Measurements from ENCODE around the gene NRROS.

Gene NRROS

DNA sequence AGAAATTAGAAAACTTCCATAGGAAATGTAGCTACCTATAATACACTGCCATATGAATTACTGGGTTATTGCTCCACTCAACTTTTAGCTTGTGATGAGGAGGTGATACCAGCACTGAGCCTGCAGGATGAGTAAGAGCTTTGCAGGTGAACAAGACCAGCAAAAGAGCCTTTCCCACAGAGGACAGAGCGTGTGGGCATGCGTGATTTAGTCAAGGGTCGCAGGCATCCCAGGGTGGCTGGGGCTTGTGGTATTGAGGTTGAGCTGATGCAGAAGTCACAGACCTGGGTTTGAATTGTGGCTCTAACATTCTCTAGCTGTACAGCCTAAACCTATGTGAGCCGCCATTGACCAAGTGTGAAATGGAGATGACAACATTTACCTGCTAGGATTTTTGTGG lies 5.6 kb downstream of the NRROS start:
- H3K36me3 ChIP-seq (ENCODE audit: insufficient read depth, low read length): no peaks in the 10 kb centered on the region
- H3K4me3 ChIP-seq (ENCODE audit: low read length): no peak overlapping the region
- no peaks in the 10 kb centered on the region for H3K9me3 ChIP-seq (ENCODE audit: low read length)
- H3K27me3 ChIP-seq (ENCODE audit: insufficient read depth, low read length): no peaks in the 10 kb centered on the region
- no peaks in the 10 kb centered on the region for H3K4me1 ChIP-seq (ENCODE audit: insufficient read depth, low read length)
- no peak overlapping the region for H2AFZ ChIP-seq (ENCODE audit: low read depth, low read length)

DNA sequence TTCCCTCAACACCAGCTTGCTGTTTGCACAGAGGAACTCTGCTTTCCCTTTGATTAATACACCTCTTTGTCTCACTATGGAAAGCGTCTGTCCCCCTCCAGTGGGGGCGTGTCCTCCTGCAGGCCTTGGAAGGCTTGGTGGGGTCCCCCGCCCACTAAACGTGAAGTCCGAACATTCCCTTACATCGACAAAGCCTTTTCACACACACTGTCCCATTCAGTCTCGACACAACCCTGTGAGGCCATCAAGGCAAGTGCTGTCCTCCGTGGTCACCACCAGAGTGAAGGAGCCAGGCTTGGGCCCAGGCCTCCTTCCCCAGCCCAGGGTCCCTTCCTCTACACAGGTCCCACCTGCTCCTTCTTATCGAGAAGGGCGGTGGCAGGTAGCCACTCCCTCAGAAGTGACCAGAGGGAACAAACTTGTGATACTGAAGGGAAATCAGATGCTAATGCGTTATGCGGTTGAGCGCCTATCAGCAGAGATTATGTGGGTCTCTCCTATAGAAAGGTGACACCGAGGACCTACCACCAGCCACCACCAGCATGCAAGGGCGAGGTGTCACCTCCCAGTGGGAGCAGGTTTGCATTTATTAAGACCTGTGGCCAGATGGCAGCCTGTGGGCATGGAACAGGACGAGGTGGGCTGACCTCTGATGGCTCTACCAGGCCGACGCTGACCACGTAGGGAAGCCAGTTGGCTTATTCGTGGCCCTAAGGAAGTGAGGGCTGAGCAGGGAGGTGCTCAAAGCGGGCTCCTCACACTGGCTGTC lies 6.6 kb downstream of the NRROS start:
- no peak overlapping the region for H3K4me3 ChIP-seq (ENCODE audit: low read length)
- peaks cover 4% of the 10 kb centered on the region for H3K27me3 ChIP-seq (ENCODE audit: insufficient read depth, low read length)
- H3K9me3 ChIP-seq (ENCODE audit: low read length): no peaks in the 10 kb centered on the region
- H3K4me1 ChIP-seq (ENCODE audit: insufficient read depth, low read length): no peaks in the 10 kb centered on the region
- H3K36me3 ChIP-seq (ENCODE audit: insufficient read depth, low read length): no peaks in the 10 kb centered on the region
- H2AFZ ChIP-seq (ENCODE audit: low read depth, low read length): no peak overlapping the region

DNA sequence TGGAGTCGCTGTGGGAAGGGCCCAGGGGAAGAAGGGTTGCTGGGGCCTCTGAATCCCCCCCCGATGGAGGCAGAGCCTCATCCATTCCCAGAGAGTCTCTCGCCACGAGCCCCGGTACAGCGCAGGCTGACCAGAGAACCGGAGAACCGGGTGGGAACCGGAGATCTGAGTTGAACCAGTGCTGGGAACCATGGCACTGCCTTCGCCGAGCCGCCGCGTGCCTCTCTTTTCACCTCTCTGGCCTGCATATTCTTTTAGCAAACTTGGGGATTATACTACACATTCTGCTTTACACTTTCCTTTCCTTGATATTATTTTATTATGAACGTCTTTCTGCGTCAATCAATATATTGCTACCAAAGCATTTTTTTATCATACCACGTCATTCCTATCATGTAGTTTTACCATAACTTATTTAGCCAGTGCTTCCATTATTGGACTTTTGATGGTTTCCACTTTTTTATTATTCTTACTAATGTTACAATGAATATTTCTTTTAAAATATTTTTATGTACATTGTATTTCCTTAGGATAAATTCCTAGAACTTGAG lies 7.2 kb downstream of the NRROS start:
- Histone ChIP-seq H3K4me3 (ENCODE audit: low read length) (no peak overlapping the region), H3K4me1 (ENCODE audit: insufficient read depth, low read length) (no peaks in the 10 kb centered on the region), H3K36me3 (ENCODE audit: insufficient read depth, low read length) (no peaks in the 10 kb centered on the region), H2AFZ (ENCODE audit: low read depth, low read length) (no peak overlapping the region), H3K9me3 (ENCODE audit: low read length) (no peaks in the 10 kb centered on the region), H3K27me3 (ENCODE audit: insufficient read depth, low read length) (peaks cover 4% of the 10 kb centered on the region)

DNA sequence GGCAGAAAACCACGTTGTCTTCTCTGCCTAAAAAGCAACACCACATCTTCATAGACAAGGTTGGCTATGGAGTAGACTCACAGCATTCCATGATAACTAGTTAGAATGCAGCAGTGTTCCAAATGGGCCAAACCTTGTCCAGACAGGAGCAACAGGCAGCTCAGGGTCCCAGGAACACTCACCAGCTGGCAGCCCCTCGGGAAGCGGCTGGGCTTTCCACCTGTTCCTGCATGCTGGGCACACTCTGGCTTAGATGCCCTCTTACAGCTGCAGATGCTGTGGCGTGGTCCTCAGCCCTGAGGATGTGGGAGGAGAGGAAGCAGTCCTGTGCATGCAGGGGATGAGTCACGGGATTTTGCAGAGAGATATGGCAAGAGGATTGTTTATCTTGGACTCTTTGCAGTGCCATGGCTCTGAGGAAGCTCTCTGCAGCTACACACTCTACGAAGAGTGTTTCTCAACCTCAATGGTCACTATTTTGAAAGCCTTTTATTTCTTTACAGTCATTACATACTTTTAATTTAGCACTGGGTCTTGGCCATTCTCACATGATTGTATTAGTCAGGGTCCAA lies 11.3 kb downstream of the NRROS start:
- H3K4me1 ChIP-seq (ENCODE audit: insufficient read depth, low read length): no peaks in the 10 kb centered on the region
- H2AFZ ChIP-seq (ENCODE audit: low read depth, low read length): no peak overlapping the region
- no peak overlapping the region for H3K4me3 ChIP-seq (ENCODE audit: low read length)
- peaks cover 18% of the 10 kb centered on the region for H3K27me3 ChIP-seq (ENCODE audit: insufficient read depth, low read length)
- no peaks in the 10 kb centered on the region for H3K9me3 ChIP-seq (ENCODE audit: low read length)
- no peaks in the 10 kb centered on the region for H3K36me3 ChIP-seq (ENCODE audit: insufficient read depth, low read length)

DNA sequence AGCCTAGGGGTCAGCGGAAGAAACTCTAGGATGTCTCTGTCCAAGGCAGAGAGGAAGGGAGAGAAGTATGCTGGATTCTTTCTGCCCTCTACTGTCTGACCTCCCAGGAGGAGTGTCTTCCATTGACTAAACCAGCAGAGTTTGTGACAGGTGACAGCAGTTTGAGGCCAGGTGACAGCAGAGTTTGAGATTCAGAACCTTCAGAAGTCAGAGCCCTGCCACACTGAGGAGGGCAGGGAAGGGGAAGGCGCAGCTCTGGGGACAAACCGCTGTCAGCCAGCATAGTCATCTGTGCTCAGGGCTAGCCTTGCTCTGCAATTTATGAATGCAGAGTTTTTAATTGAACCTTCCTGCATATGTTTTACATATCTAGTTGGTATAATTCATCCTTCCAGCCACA lies 12.3 kb downstream of the NRROS start:
- no peaks in the 10 kb centered on the region for H3K4me1 ChIP-seq (ENCODE audit: insufficient read depth, low read length)
- H2AFZ ChIP-seq (ENCODE audit: low read depth, low read length): no peak overlapping the region
- no peaks in the 10 kb centered on the region for H3K9me3 ChIP-seq (ENCODE audit: low read length)
- no peaks in the 10 kb centered on the region for H3K36me3 ChIP-seq (ENCODE audit: insufficient read depth, low read length)
- H3K4me3 ChIP-seq (ENCODE audit: low read length): no peak overlapping the region
- peaks cover 18% of the 10 kb centered on the region for H3K27me3 ChIP-seq (ENCODE audit: insufficient read depth, low read length)

DNA sequence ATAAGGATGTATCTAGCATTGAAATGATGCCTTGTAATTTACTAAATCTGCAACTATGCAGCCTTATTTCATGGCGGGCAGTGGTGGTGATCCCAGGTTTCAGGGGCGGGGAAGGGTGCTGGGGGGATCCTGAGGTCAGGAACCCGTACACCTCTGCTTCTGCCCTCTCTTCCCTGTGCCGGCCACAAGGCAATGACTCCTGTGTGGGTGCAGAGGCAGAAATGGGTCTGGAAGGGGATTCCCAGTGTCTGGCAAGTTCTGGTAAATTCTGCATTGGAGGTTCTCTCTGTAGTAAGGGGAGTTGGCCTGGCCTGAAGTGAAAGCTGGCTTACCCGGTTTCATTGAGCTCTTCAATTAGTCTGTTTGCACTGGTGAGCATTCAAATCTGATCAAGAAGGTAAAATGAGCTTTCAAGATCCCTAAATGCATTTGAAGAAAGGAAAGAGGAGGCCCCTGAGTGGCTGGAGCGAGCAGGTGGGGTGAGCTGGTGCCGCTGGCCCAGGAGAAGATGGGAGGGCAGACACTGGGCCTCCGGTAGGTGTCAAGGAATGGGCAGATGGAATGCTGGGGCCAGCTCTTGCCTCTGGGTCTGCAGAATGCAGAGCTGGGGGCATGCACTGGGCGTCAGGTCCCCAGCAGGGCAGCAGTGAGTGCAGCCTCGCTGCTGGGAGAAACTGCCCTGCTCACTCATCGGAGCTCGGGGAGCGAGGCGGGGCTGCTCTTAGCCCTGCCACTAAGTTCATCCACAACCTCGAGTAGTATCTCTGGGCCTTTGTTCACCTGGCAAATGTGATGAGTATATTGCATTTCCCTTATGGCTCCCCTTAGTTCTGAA lies 13.7 kb downstream of the NRROS start:
- H2AFZ ChIP-seq (ENCODE audit: low read depth, low read length): no peak overlapping the region
- no peaks in the 10 kb centered on the region for H3K36me3 ChIP-seq (ENCODE audit: insufficient read depth, low read length)
- no peaks in the 10 kb centered on the region for H3K4me1 ChIP-seq (ENCODE audit: insufficient read depth, low read length)
- H3K27me3 ChIP-seq (ENCODE audit: insufficient read depth, low read length): peaks cover 18% of the 10 kb centered on the region
- H3K4me3 ChIP-seq (ENCODE audit: low read length): no peak overlapping the region
- H3K9me3 ChIP-seq (ENCODE audit: low read length): no peaks in the 10 kb centered on the region

DNA sequence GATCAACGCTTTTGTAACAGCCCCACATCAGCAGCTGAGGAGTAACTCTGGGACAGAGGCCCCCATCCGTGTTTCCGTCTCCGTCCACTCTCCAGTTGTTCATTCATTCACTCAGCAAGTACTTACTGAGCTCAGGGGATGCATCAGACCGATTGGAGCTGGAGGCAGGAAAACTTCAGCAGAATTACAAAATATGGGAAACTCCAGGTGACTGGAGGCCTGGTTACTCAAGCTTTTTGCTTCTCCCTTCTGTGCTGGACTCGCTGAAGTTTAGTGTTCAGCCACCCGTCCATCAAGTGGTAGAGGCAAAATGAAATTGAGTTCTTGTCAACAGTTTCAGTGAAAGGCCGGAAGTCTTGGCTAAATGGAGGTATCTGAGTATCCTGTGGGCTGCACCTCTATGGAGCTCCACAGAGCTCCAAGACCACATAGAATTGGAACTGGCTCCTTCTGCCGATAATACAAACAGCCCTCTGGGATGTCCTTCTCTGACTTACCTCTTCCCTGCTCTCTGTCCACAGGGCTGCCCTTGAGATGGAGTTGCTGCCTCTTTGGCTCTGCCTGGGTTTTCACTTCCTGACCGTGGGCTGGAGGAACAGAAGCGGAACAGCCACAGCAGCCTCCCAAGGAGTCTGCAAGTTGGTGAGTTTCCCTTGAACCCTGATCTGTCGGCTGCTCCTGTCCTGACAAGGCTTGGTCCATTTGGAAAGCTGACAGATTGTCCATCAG lies 14.7 kb downstream of the NRROS start:
- H3K4me1 ChIP-seq (ENCODE audit: insufficient read depth, low read length): no peaks in the 10 kb centered on the region
- H3K9me3 ChIP-seq (ENCODE audit: low read length): no peaks in the 10 kb centered on the region
- no peak overlapping the region for H2AFZ ChIP-seq (ENCODE audit: low read depth, low read length)
- no peaks in the 10 kb centered on the region for H3K36me3 ChIP-seq (ENCODE audit: insufficient read depth, low read length)
- H3K4me3 ChIP-seq (ENCODE audit: low read length): no peak overlapping the region
- peaks cover 18% of the 10 kb centered on the region for H3K27me3 ChIP-seq (ENCODE audit: insufficient read depth, low read length)

DNA sequence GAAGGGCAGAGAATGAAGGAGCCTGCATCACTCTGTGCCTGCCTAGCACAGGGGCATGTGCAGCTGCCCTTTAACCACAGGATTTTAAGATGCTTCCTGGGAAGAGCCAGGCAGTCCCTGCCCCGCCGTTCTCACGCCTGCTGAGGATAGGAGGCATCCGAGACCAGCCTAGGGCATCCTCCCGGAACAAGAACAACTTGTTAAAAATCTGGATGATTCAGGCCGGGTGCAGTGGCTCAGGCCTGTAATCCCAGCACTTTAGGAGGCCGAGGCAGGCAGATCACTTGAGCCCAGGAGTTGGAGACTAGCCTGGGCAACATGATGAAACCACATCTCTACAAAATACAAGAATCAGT lies 15.2 kb downstream of the NRROS start:
- Histone ChIP-seq H3K36me3 (ENCODE audit: insufficient read depth, low read length) (no peaks in the 10 kb centered on the region), H3K4me3 (ENCODE audit: low read length) (no peak overlapping the region), H2AFZ (ENCODE audit: low read depth, low read length) (no peak overlapping the region), H3K9me3 (ENCODE audit: low read length) (no peaks in the 10 kb centered on the region), H3K27me3 (ENCODE audit: insufficient read depth, low read length) (peaks cover 18% of the 10 kb centered on the region), H3K4me1 (ENCODE audit: insufficient read depth, low read length) (no peaks in the 10 kb centered on the region)

DNA sequence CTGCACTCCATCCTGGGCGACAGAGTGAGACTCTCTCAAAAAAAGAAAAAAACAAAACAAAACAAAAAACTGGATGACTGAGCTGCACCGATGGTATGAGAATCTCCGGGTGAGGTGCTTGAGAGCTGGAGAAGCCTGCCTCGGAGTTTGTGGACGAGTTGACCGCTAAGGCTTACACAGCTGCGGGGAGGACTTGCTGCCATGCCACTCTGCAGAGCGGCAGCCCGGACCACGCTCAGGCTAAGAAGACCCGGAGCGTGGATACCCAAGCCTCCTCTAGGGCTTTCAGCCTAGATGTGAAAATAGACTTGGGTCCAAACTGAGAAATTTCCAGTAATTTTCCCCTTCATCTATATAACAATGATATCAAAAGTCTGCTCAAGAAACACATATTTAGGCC lies 16.0 kb downstream of the NRROS start:
- no peaks in the 10 kb centered on the region for H3K4me1 ChIP-seq (ENCODE audit: insufficient read depth, low read length)
- H3K27me3 ChIP-seq (ENCODE audit: insufficient read depth, low read length): peaks cover 18% of the 10 kb centered on the region
- H3K4me3 ChIP-seq (ENCODE audit: low read length): no peak overlapping the region
- H3K9me3 ChIP-seq (ENCODE audit: low read length): no peaks in the 10 kb centered on the region
- no peak overlapping the region for H2AFZ ChIP-seq (ENCODE audit: low read depth, low read length)
- H3K36me3 ChIP-seq (ENCODE audit: insufficient read depth, low read length): no peaks in the 10 kb centered on the region

DNA sequence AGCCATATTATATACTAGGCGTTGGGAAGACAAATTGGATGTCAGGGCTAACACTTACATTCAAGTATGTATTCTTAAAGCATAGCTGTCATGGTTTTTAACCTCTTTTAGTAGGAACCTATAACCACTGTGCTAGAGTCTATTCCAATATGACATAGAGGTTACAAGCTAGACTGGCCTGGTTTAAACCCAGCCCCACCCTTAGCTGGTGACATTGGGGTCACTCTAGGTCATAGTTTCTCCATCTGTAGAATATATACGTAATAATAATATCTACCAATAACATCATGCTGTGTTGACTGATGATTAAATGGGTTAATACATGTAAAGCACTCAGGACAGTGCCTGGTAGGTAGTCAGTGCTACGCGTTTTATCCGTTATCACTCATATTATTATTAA lies 16.7 kb downstream of the NRROS start:
- Histone ChIP-seq H3K36me3 (ENCODE audit: insufficient read depth, low read length) (no peaks in the 10 kb centered on the region), H3K27me3 (ENCODE audit: insufficient read depth, low read length) (peaks cover 14% of the 10 kb centered on the region), H3K4me3 (ENCODE audit: low read length) (no peak overlapping the region), H3K4me1 (ENCODE audit: insufficient read depth, low read length) (no peaks in the 10 kb centered on the region), H3K9me3 (ENCODE audit: low read length) (no peaks in the 10 kb centered on the region), H2AFZ (ENCODE audit: low read depth, low read length) (no peak overlapping the region)

DNA sequence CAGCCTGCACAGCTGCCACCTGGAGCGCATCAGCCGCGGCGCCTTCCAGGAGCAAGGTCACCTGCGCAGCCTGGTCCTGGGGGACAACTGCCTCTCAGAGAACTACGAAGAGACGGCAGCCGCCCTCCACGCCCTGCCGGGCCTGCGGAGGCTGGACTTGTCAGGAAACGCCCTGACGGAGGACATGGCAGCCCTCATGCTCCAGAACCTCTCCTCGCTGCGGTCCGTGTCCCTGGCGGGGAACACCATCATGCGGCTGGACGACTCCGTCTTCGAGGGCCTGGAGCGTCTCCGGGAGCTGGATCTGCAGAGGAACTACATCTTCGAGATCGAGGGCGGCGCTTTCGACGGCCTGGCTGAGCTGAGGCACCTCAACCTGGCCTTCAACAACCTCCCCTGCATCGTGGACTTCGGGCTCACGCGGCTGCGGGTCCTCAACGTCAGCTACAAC lies 20.4 kb downstream of the NRROS start:
- Histone ChIP-seq H3K4me1 (ENCODE audit: insufficient read depth, low read length) (no peaks in the 10 kb centered on the region), H3K36me3 (ENCODE audit: insufficient read depth, low read length) (no peaks in the 10 kb centered on the region), H3K9me3 (ENCODE audit: low read length) (no peaks in the 10 kb centered on the region), H3K4me3 (ENCODE audit: low read length) (no peak overlapping the region), H3K27me3 (ENCODE audit: insufficient read depth, low read length) (no peaks in the 10 kb centered on the region), H2AFZ (ENCODE audit: low read depth, low read length) (no peak overlapping the region)

DNA sequence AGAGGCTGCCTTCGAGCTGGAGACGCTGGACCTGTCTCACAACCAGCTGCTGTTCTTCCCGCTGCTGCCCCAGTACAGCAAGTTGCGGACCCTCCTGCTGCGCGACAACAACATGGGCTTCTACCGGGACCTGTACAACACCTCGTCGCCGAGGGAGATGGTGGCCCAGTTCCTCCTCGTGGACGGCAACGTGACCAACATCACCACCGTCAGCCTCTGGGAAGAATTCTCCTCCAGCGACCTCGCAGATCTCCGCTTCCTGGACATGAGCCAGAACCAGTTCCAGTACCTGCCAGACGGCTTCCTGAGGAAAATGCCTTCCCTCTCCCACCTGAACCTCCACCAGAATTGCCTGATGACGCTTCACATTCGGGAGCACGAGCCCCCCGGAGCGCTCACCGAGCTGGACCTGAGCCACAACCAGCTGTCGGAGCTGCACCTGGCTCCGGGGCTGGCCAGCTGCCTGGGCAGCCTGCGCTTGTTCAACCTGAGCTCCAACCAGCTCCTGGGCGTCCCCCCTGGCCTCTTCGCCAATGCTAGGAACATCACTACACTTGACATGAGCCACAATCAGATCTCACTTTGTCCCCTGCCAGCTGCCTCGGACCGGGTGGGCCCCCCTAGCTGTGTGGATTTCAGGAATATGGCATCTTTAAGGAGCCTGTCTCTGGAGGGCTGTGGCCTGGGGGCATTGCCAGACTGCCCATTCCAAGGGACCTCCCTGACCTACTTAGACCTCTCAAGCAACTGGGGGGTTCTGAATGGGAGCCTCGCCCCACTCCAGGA lies 21.1 kb downstream of the NRROS start:
- Histone ChIP-seq H2AFZ (ENCODE audit: low read depth, low read length) (no peak overlapping the region), H3K27me3 (ENCODE audit: insufficient read depth, low read length) (no peaks in the 10 kb centered on the region), H3K4me3 (ENCODE audit: low read length) (no peak overlapping the region), H3K4me1 (ENCODE audit: insufficient read depth, low read length) (no peaks in the 10 kb centered on the region), H3K9me3 (ENCODE audit: low read length) (no peaks in the 10 kb centered on the region), H3K36me3 (ENCODE audit: insufficient read depth, low read length) (no peaks in the 10 kb centered on the region)

Measured in neuron (in vitro differentiated cells).